Right atrium auricular region (tissue), 2 donors: ENCODE measurements around the gene ATRN. TPM values are rescaled to one million over a fixed set of nuclear protein-coding genes. Genes with fewer than 3 reads are reported as not detected.
A peak's percentile ranks its signal among the peaks of the same experiment; 100 is the strongest.

Experiments used
- DNase-seq: peaks from one replicate; pipeline ENCODE4 v3.0.0-alpha.2; 2019; ENCODE audit warnings: low spot score
- H3K27ac ChIP-seq, 2 donors: fragments of 200-600 bp; sonication (generic); 1 replicate in 1 of 2; 2 replicates in 1 of 2; pipeline ENCODE4 v1.5.1; 2016 to 2019
- H3K27me3 ChIP-seq, 2 donors: fragments of 200-600 bp; sonication (generic); one replicate each; pipeline versions ENCODE4 v1.5.1 to v1.6.0; 2017 to 2019
- H3K36me3 ChIP-seq: fragments of 200-600 bp; sonication (generic); one replicate; pipeline ENCODE4 v1.5.1; 2016
- H3K4me1 ChIP-seq, 2 donors: fragments of 200-600 bp; sonication (generic); one replicate each; pipeline versions ENCODE4 v1.5.1 to v1.6.0; 2017 to 2019
- H3K4me3 ChIP-seq, 2 donors: fragments of 200-600 bp; sonication (generic); 1 replicate in 1 of 2; 2 replicates in 1 of 2; pipeline ENCODE4 v1.5.1; 2017 to 2019; ENCODE audit warnings: mild to moderate bottlenecking in 1 of 2, moderate library complexity in 1 of 2
- H3K9me3 ChIP-seq, 2 donors: fragments of 200-600 bp; sonication (generic); one replicate each; pipeline ENCODE4 v1.5.1; 2019
- total RNA-seq, 2 donors: library from RNA; depleted of rRNA; stranded (reverse); fragments of >200 nt; gene quantifications; one replicate each; pipeline ENCODE4 v1.1.0, GENCODE V29; 2016
- TF ChIP-seq, protein P1 (sequence below), 2 donors: fragments of 200-600 bp; sonication (generic); IDR thresholded peaks; one replicate each; pipeline ENCODE4 v1.5.1; 2019; ENCODE audit warnings: antibody characterized with exemption in 2 of 2

The ATRN gene
- total RNA-seq, 2 donors from 2014 or later = 22.5 to 28.1 TPM

DNA sequence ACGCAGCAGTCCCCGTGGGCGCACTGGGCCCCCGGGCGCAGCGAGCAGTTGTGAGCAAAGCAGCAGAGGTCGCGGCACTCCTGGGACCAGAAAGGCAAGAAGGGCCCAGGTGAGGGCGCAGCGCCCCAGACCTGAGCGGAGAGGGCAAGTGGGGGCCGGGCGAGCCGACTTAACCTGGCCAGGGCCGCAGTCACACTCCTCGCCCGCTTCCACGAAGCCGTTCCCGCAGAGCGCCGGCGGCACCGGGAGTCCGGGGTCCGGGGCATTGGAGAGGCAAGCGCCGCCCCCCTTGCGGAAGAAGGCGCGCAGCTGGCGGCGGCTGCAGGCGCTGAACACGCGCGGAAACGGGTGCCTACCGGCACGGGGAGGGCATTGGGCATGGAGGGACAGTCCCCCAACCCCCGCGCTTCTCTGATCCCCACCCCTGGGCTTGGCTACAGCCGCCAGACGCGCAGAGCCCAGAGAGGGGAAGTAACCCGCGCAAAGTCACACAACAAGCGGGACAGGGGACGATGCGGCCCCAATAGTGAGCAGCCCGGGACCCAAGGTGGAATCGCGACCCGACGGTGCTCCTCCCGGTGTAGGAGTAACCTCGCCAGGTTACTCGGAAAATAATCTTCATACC, 201.8 kb downstream of the ATRN start:
- no peak for DNase-seq
- Histone ChIP-seq H3K27me3 (no peaks in the 10 kb centered on the region), H3K9me3 (no peaks in the 10 kb centered on the region), H3K4me3 (peak overlapping the region in 1 of 2 donors; percentile 17), H3K36me3 (no peaks in the 10 kb centered on the region), H3K27ac (no peak overlapping the region), H3K4me1 (peaks cover 0 to 18% of the 10 kb centered on the region in 2 donors)
- TF ChIP-seq, protein P1, sequence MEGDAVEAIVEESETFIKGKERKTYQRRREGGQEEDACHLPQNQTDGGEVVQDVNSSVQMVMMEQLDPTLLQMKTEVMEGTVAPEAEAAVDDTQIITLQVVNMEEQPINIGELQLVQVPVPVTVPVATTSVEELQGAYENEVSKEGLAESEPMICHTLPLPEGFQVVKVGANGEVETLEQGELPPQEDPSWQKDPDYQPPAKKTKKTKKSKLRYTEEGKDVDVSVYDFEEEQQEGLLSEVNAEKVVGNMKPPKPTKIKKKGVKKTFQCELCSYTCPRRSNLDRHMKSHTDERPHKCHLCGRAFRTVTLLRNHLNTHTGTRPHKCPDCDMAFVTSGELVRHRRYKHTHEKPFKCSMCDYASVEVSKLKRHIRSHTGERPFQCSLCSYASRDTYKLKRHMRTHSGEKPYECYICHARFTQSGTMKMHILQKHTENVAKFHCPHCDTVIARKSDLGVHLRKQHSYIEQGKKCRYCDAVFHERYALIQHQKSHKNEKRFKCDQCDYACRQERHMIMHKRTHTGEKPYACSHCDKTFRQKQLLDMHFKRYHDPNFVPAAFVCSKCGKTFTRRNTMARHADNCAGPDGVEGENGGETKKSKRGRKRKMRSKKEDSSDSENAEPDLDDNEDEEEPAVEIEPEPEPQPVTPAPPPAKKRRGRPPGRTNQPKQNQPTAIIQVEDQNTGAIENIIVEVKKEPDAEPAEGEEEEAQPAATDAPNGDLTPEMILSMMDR (IDR thresholded peaks at IDR 0.05) = no peak

DNA sequence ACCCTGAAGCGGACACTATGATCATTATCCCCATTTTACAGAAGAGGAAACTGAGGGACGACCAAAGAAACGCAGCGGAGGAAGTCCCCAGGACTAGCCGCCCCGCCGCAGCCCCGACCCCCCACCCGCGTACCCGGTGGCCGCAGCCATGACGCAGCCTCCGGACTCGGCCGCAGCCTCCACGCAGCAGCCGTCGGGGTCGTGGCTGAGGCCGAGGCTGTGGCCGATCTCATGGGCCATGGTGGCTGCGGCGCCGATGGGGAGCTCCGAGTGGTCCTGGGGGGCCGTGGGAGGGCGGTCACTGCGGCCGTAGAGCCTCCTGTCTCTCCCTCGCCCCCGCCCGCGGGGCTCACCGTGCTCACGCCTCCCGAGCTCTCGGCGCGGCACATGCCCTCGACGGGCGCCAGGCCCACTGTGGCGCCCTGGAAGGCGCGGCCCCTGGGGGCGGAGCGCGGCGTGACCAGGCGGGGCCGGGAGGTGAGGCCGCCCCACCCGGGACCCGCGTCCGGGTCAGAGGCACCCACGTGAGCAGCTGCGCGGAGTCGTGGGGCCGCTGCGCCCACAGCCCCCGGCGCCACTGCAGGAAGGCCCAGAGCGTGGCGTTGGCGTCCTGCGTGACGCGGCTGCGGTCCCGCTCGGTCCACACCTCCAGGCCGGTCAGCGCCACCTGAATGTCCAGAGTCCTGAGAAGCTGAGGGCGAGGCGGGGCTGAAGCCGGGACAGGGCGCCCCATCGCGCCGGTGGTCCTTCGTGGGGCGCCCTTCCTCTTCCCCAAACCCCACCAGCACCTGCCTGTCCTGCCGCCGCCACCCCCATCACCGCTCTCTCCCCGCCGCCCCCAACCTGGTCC, 202.6 kb downstream of the ATRN start:
- TF ChIP-seq, protein P1 (IDR thresholded peaks at IDR 0.05) = no peak
- no peak overlapping the region for H3K27ac ChIP-seq
- no peak overlapping the region for H3K4me3 ChIP-seq
- H3K27me3 ChIP-seq = no peaks in the 10 kb centered on the region
- no peak for DNase-seq
- no peaks in the 10 kb centered on the region for H3K36me3 ChIP-seq
- peaks cover 0 to 26% of the 10 kb centered on the region in 2 donors for H3K4me1 ChIP-seq
- H3K9me3 ChIP-seq = no peaks in the 10 kb centered on the region

DNA sequence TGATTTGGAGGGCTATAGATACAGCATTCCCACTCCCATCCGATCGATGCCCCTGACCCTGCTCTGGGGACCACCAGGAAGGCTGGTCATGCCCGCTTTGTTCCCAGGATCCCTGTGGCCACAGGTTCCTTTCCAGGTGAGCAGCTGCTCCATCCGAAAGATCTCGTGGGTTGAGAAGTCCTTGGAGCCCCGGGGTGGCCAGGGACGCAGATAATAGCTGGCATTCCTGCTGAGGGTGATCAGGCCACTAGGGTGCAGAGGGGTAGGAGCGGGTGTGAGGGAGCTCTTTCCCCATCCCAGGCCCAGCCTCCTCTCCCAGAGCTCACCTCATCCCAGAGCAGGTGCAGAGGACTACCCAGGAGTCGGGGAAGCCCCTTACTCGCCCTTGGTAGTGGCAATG, 203.6 kb downstream of the ATRN start:
- no peak for DNase-seq
- no peaks in the 10 kb centered on the region for H3K27me3 ChIP-seq
- H3K4me1 ChIP-seq = peaks cover 0 to 30% of the 10 kb centered on the region in 2 donors
- no peak overlapping the region for H3K27ac ChIP-seq
- H3K36me3 ChIP-seq = no peaks in the 10 kb centered on the region
- no peak overlapping the region for H3K4me3 ChIP-seq
- TF ChIP-seq, protein P1 (IDR thresholded peaks at IDR 0.05) = no peak
- H3K9me3 ChIP-seq = no peaks in the 10 kb centered on the region

DNA sequence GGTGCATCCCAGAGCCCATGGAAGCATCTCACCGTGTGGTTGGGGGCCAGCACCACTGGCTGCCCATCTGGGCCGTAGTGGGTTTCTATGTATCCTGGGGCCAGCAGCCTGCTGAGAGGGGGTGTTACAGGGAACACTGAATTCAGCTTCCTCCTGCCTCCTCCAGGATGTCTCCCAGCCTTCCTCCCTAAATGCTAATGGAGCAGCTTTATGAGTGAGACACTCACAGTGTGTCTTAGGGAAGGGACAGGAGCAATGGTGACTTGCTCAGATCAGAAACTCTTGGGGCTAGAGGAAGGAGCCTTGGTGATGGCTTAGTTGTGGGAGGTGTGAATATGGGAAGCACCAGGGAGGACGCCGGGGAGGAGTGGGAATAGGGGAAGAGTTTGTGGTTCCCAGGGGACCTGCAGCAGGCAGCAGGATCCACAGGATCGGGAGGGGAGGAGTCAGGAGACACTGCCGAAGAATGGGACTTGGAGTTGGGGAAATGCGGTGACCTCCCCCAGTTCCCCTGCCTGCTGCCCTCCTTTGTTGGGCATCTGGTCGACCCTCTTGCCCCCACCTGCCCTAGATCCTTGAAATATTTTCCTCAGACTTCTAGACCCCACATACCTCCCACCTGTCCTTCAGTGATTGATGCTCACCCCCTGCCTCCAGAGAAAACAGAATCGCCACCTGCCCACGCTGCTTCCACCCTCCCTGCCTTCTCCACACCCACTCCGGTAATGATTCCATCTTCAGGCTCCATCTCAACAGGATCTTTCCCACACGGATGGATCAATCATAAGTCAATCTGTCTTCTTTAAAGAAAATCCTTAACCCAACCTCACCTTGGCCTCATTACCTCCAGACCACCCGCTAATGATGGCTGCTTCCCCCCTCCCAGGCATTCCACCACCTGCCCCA, 204.4 kb downstream of the ATRN start:
- no peaks in the 10 kb centered on the region for H3K36me3 ChIP-seq
- no peaks in the 10 kb centered on the region for H3K27me3 ChIP-seq
- H3K4me3 ChIP-seq = no peak overlapping the region
- no peak for DNase-seq
- no peak overlapping the region for H3K27ac ChIP-seq
- peaks cover 0 to 31% of the 10 kb centered on the region in 2 donors for H3K4me1 ChIP-seq
- H3K9me3 ChIP-seq = no peaks in the 10 kb centered on the region
- TF ChIP-seq, protein P1 (IDR thresholded peaks at IDR 0.05) = no peak

DNA sequence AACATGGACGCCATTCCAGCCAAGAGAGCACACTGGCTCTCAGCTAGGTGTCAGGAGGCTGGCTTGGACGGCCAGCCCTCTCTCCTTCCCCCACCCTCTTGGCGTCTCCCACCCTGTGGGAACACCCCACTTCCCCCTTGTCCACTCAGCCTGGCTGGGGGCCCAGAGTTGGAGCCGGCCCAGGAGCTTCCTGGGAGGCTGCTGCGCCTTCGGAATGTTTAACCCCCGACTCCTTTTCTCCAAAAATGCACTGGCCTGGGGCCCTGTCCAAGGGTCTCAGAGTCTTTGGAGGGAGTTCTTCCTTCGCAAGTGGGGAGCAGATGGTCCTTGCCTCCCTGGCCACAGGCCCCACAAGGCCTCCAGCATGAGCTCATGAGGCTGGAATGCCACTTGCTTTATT, 206.9 kb downstream of the ATRN start:
- no peak for DNase-seq

More for the DNA sequence above, 206.9 kb downstream of the ATRN start:
- Histone ChIP-seq H3K4me1 (peaks cover 0 to 49% of the 10 kb centered on the region in 2 donors), H3K9me3 (no peaks in the 10 kb centered on the region), H3K4me3 (no peak overlapping the region), H3K27ac (peak overlapping the region; percentile 38 to 44), H3K36me3 (no peaks in the 10 kb centered on the region), H3K27me3 (peaks cover 0 to 3% of the 10 kb centered on the region in 2 donors)
- TF ChIP-seq, protein P1 (IDR thresholded peaks at IDR 0.05) = no peak
